IMR-90 (cell line): ENCODE measurements around the gene MRPL9. TPM values are rescaled to one million over a fixed set of nuclear protein-coding genes. Genes with fewer than 3 reads are reported as not detected.

Experiments used
- ATAC-seq: fragments of 200-7000 bp; cut with Tn5 transposase; 2 replicates; pipeline ENCODE4 v1.9.1; 2020; ENCODE audit warnings: low read depth, mild to moderate bottlenecking, moderate library complexity
- BruUV-seq: library from RNA; stranded (reverse); fragments of 400-500 nt; replicated peaks from 2 replicates; lab custom pipeline; 2021; lab: Mats Ljungman, UMichigan
- CTCF ChIA-PET: fragments of 300-600 bp; formaldehyde crosslinking; extraction: SDS; loops from one replicate; lab custom pipeline; 2021; ENCODE audit warnings: antibody characterized with exemption; lab: Yijun Ruan, JAX
- POLR2A ChIA-PET: fragments of 300-600 bp; sonication (Branson Sonifier 250); formaldehyde crosslinking; loops from one replicate; lab custom pipeline; 2022; ENCODE audit warnings: antibody characterized with exemption; ENCODE audit not compliant: unreplicated experiment; lab: Charles Lee
- DNase-seq: peaks from one replicate; pipeline ENCODE4 v3.0.0; 2013
- H2AFZ ChIP-seq: replicated peaks from 2 replicates; pipeline ENCODE3; 2013; ENCODE audit warnings: low read length, mild to moderate bottlenecking; ENCODE audit not compliant: poor library complexity
- H2AK5ac ChIP-seq: 2 replicates; pipeline ENCODE4 v1.6.1; 2013; ENCODE audit warnings: low read depth, low read length, inconsistent platforms
- H2AK9ac ChIP-seq: replicated peaks from 2 replicates; pipeline ENCODE3; 2013; ENCODE audit warnings: mild to moderate bottlenecking, low read depth, low read length, moderate library complexity; ENCODE audit not compliant: poor library complexity
- H2BK120ac ChIP-seq: 2 replicates; pipeline ENCODE4 v1.6.1; 2013; ENCODE audit warnings: low read depth, low read length, inconsistent platforms
- H2BK15ac ChIP-seq: 3 replicates; pipeline ENCODE4 v1.6.1; 2013; ENCODE audit warnings: low read depth, low read length, inconsistent platforms
- H2BK20ac ChIP-seq: 2 replicates; pipeline ENCODE4 v1.6.1; 2013; ENCODE audit warnings: low read depth, mild to moderate bottlenecking, inconsistent platforms, low read length, moderate library complexity
- H2BK5ac ChIP-seq: 2 replicates; pipeline ENCODE4 v1.6.1; 2013; ENCODE audit warnings: mild to moderate bottlenecking, low read depth, low read length, inconsistent platforms; ENCODE audit not compliant: poor library complexity, severe bottlenecking
- H3K14ac ChIP-seq: replicated peaks from 2 replicates; pipeline ENCODE4 v1.6.1; 2013; ENCODE audit warnings: low read depth, low read length, inconsistent platforms
- H3K18ac ChIP-seq: 2 replicates; pipeline ENCODE4 v1.6.1; 2013; ENCODE audit warnings: low read depth, low read length, control low read depth
- H3K23ac ChIP-seq: 2 replicates; pipeline ENCODE4 v1.6.1; 2013; ENCODE audit warnings: low read depth, low read length, inconsistent platforms
- H3K27ac ChIP-seq: 2 replicates; pipeline ENCODE4 v1.5.1; 2013; ENCODE audit warnings: mild to moderate bottlenecking, control low read depth, low read length; ENCODE audit not compliant: insufficient read depth
- H3K27me3 ChIP-seq: 2 replicates; pipeline ENCODE4 v1.6.1; 2013; ENCODE audit warnings: low read length; ENCODE audit not compliant: control insufficient read depth, insufficient read depth
- H3K36me3 ChIP-seq: 2 replicates; pipeline ENCODE4 v1.6.1; 2013; ENCODE audit warnings: low read length, mixed read lengths; ENCODE audit not compliant: control insufficient read depth, insufficient read depth
- H3K4ac ChIP-seq: 2 replicates; pipeline ENCODE4 v1.6.1; 2013; ENCODE audit warnings: low read depth, low read length, inconsistent platforms
- H3K4me1 ChIP-seq: 2 replicates; pipeline ENCODE4 v1.6.1; 2013; ENCODE audit warnings: low read length, mixed read lengths; ENCODE audit not compliant: control insufficient read depth, insufficient read depth
- H3K4me2 ChIP-seq: 2 replicates; pipeline ENCODE4 v1.6.1; 2013; ENCODE audit warnings: low read depth, mild to moderate bottlenecking, control low read depth, low read length, moderate library complexity
- H3K4me3 ChIP-seq: 2 replicates; pipeline ENCODE4 v1.5.1; 2013; ENCODE audit warnings: low read depth, mild to moderate bottlenecking, control low read depth, low read length, moderate library complexity; ENCODE audit not compliant: insufficient read depth
- H3K56ac ChIP-seq: 2 replicates; pipeline ENCODE4 v1.6.1; 2013; ENCODE audit warnings: low read length, inconsistent platforms; ENCODE audit not compliant: insufficient read depth; ENCODE audit errors: extremely low read depth
- H3K79me1 ChIP-seq, 2 experiments: 2 replicates each; pipeline ENCODE4 v1.6.1; 2013; ENCODE audit warnings: low read length in 2 of 2, inconsistent platforms in 1 of 2, low read depth in 1 of 2
- H3K9ac ChIP-seq: 2 replicates; pipeline ENCODE4 v1.6.1; 2013; ENCODE audit warnings: low read depth, low read length, control low read depth
- H3K9me1 ChIP-seq: 2 replicates; pipeline ENCODE4 v1.6.1; 2013; ENCODE audit warnings: low read length, inconsistent platforms; ENCODE audit not compliant: insufficient read depth
- H3K9me3 ChIP-seq: 2 replicates; pipeline ENCODE4 v1.6.1; 2013; ENCODE audit warnings: low read length; ENCODE audit not compliant: control insufficient read depth, insufficient read depth
- H4K20me1 ChIP-seq: 2 replicates; pipeline ENCODE4 v1.6.1; 2013; ENCODE audit warnings: low read length, inconsistent platforms; ENCODE audit not compliant: insufficient read depth
- H4K5ac ChIP-seq: 2 replicates; pipeline ENCODE4 v1.6.1; 2013; ENCODE audit warnings: mild to moderate bottlenecking, low read depth, low read length, control low read depth
- H4K8ac ChIP-seq, 2 experiments: 2 replicates each; pipeline ENCODE4 v1.6.1; 2013; ENCODE audit warnings: low read depth in 2 of 2, low read length in 2 of 2, control low read depth in 1 of 2, inconsistent platforms in 1 of 2
- H4K91ac ChIP-seq: 2 replicates; pipeline ENCODE4 v1.6.1; 2013; ENCODE audit warnings: low read depth, low read length, inconsistent platforms; ENCODE audit not compliant: insufficient read depth
- CEBPB ChIP-seq: IDR thresholded peaks from 2 replicates; pipeline ENCODE4 v1.6.1; 2012; ENCODE audit warnings: low read depth, low read length, improper control_type of control experiment
- FOS ChIP-seq: fragments of 150-350 bp; IDR thresholded peaks from 2 replicates; pipeline ENCODE4 v1.6.1; 2016; ENCODE audit warnings: low read depth, low read length
- MAFK ChIP-seq: IDR thresholded peaks from 2 replicates; pipeline ENCODE4 v1.6.1; 2012; ENCODE audit warnings: low read depth, low read length, improper control_type of control experiment
- MAZ ChIP-seq: IDR thresholded peaks from 2 replicates; pipeline ENCODE4 v1.6.1; 2012; ENCODE audit warnings: low read depth, mild to moderate bottlenecking, low read length, improper control_type of control experiment, moderate library complexity, borderline replicate concordance
- POLR2A ChIP-seq: IDR thresholded peaks from 2 replicates; pipeline ENCODE4 v1.6.1; 2012; ENCODE audit warnings: mild to moderate bottlenecking, low read depth, low read length
- RCOR1 ChIP-seq: IDR thresholded peaks from 2 replicates; pipeline ENCODE4 v1.6.1; 2012; ENCODE audit warnings: mild to moderate bottlenecking, low read length, improper control_type of control experiment; ENCODE audit not compliant: insufficient replicate concordance
- SMC3 ChIP-seq: fragments of 150-350 bp; IDR thresholded peaks from 2 replicates; pipeline ENCODE4 v1.6.1; 2016; ENCODE audit warnings: low read depth, mild to moderate bottlenecking, antibody characterized with exemption, low read length, moderate library complexity
- WGBS, 2 experiments: methylation state at CpG; one replicate each; pipeline versions ENCODE4 v1.1.5 to v1.1.7; 2013; ENCODE audit warnings: missing lambda C conversion rate in 2 of 2; ENCODE audit not compliant: insufficient read length in 1 of 2; ENCODE audit errors: extremely low coverage in 2 of 2; 5-methylcytosine and 5-hydroxymethylcytosine counted together
- dilution Hi-C: fragments of 300-500 bp; cut with HindIII; formaldehyde crosslinking; loops from one replicate; pipeline ENCODE4 v1.14.3; 2018; ENCODE audit warnings: low sequenced_read_pairs; ENCODE audit not compliant: unreplicated experiment
- in situ Hi-C: fragments of 300-500 bp; cut with MboI; formaldehyde crosslinking; loops from 3 replicates; pipeline ENCODE4 v1.14.3; 2019; ENCODE audit warnings: low sequenced_read_pairs, inconsistent platforms, mixed read lengths
- intact Hi-C: fragments of 100-400 bp; cut with micrococcal nuclease; formaldehyde crosslinking; loops from 2 replicates; pipeline ENCODE4 v1.10.0; 2022
- polyA plus RNA-seq, 3 experiments: library from polyadenylated mRNA; depleted of rRNA; stranded (reverse); fragments of >200 nt; gene quantifications; 2 replicates each; pipeline ENCODE4 v1.2.3, GENCODE V29; 2012; ENCODE audit warnings: low replicate concordance in 1 of 3
- total RNA-seq: library from RNA; depleted of rRNA; stranded (reverse); fragments of >200 nt; gene quantifications from 2 replicates; pipeline ENCODE4 v1.2.3, GENCODE V29; 2012
- TF ChIP-seq, protein P1 (sequence below): conservative IDR thresholded peaks from 2 replicates; pipeline ENCODE4 v1.5.1; 2012; ENCODE audit warnings: mild to moderate bottlenecking, low read depth, low read length, improper control_type of control experiment

The MRPL9 gene
- total and polyA plus RNA-seq, 2 of the 4 experiments (the other 2 are of a cell fraction): 65.4 to 87.5 TPM

DNA sequence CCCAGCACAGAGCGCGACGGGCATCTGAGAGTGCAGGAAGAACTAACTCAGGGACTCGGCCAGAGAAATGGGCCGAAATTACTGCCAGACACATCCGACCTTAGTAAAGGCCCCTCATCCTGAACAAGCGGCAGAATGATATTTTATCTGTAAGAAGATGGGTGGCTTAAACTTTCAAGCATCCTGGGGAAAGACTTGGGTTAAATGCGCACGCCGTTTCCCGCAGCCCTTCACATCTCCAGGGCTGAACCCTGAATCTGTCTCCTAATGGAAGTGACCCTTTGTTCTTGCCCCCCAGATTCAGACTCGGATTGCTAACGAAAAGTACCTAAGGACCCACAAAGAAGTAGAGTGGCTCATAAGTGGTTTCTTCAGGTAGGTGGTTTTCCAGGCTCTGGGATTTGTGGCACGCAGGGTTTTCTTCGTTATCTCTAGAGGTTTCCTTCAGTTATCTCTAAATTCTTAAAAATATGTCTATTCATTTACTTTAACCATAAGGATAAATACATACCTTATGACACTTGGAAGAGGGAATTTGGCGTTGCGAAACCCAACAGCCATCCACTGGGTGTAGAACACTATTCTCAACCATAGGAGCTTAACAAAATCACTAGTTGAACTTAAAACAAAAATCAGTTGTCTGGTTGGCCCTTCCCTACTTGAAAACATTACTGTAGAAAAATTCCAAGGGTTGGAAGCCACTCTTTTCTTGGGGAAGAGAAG lies 41.3 kb downstream of the MRPL9 start:
- Histone ChIP-seq H2BK15ac (no peak overlapping the region), H3K9me3 (no peaks in the 10 kb centered on the region), H3K27me3 (peaks cover 56% of the 10 kb centered on the region), H3K4me3 (peak overlapping the region; percentile 32), H3K23ac (no peak overlapping the region), H2AK5ac (no peak overlapping the region), H2BK5ac (no peak overlapping the region), H3K27ac (no peak overlapping the region), H3K56ac (no peak overlapping the region), H2AK9ac (peak overlapping the region; percentile 20), H3K4ac (no peak overlapping the region), H2BK120ac (no peak overlapping the region), H2BK20ac (no peak overlapping the region), H3K79me1 (no peaks in the 10 kb centered on the region), H4K91ac (no peak overlapping the region), H3K9me1 (no peaks in the 10 kb centered on the region), H3K4me1 (peaks cover 2% of the 10 kb centered on the region; the same call in 1 of the 2 replicates), H3K4me2 (peak overlapping the region; percentile 74), H3K18ac (no peak overlapping the region), H2AFZ (peak overlapping the region; percentile 69), H4K5ac (no peak overlapping the region), H3K9ac (no peak overlapping the region), H4K20me1 (no peaks in the 10 kb centered on the region), H3K14ac (no peak overlapping the region), H4K8ac (no peak overlapping the region), H3K36me3 (no peaks in the 10 kb centered on the region)
- TF ChIP-seq MAZ (no peak), MAFK (no peak), RCOR1 (no peak), SMC3 (no peak), FOS (no peak), POLR2A (no peak), CEBPB (peak; percentile 74)
- TF ChIP-seq, protein P1, sequence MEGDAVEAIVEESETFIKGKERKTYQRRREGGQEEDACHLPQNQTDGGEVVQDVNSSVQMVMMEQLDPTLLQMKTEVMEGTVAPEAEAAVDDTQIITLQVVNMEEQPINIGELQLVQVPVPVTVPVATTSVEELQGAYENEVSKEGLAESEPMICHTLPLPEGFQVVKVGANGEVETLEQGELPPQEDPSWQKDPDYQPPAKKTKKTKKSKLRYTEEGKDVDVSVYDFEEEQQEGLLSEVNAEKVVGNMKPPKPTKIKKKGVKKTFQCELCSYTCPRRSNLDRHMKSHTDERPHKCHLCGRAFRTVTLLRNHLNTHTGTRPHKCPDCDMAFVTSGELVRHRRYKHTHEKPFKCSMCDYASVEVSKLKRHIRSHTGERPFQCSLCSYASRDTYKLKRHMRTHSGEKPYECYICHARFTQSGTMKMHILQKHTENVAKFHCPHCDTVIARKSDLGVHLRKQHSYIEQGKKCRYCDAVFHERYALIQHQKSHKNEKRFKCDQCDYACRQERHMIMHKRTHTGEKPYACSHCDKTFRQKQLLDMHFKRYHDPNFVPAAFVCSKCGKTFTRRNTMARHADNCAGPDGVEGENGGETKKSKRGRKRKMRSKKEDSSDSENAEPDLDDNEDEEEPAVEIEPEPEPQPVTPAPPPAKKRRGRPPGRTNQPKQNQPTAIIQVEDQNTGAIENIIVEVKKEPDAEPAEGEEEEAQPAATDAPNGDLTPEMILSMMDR: no peak
- in situ Hi-C loops (no loop called here), dilution Hi-C loops (no loop called here), intact Hi-C loops (no loop called here)
- CTCF ChIA-PET: interaction anchor here (0.6 kb wide), 2 partner anchors 13 to 228 kb away, joined by 3 to 4 read pairs; no protein-coding TSS in a partner anchor
- peak; percentile 13 for DNase-seq
- POLR2A ChIA-PET: no interaction called here
- WGBS, 2 experiments: 10% methylated on average over 4 of the region's 17 CpGs; no CpG with 5 or more reads in 1 of the 2 experiments
- BruUV-seq: no TSS peak
- ATAC-seq: no peak
